HEK293T (cell line): ENCODE results near the gene ICOSLG.
"Not testable (repeated sequence)": the region's sequence is repeated elsewhere in the genome, so short reads cannot be mapped to it uniquely, and the experiment has no call there.

Experiments
- CTCF ChIA-PET: fragments of 350-600 bp; formaldehyde crosslinking; extraction: SDS; loops from one replicate; lab custom pipeline; 2021; ENCODE audit warnings: antibody characterized with exemption, inconsistent platforms; lab: Yijun Ruan, JAX
- POLR2A ChIA-PET: fragments of 350-600 bp; formaldehyde crosslinking; extraction: SDS; loops from one replicate; lab custom pipeline; 2020; ENCODE audit warnings: antibody characterized with exemption, inconsistent platforms; lab: Yijun Ruan, JAX
- DNase-seq: peaks from one replicate; pipeline ENCODE4 v3.0.0; 2012; ENCODE audit warnings: mixed read lengths; ENCODE audit errors: extremely low spot score
- ARNT ChIP-seq: fragments of 450-650 bp; IDR thresholded peaks from 2 replicates; pipeline ENCODE4 v1.6.1; 2017; ENCODE audit warnings: mild to moderate bottlenecking
- BHLHE40 ChIP-seq: fragments of 450-650 bp; IDR thresholded peaks from 2 replicates; pipeline ENCODE4 v1.6.1; 2016; ENCODE audit warnings: mild to moderate bottlenecking, moderate library complexity, borderline replicate concordance
- CTBP1 ChIP-seq: fragments of 450-650 bp; IDR thresholded peaks from 2 replicates; pipeline ENCODE4 v1.6.1; 2016; ENCODE audit warnings: borderline replicate concordance
- ELF4 ChIP-seq: fragments of 450-650 bp; IDR thresholded peaks from 2 replicates; pipeline ENCODE4 v1.6.1; 2017; ENCODE audit warnings: antibody characterized with exemption
- FOXA1 ChIP-seq: fragments of 450-650 bp; IDR thresholded peaks from 2 replicates; pipeline ENCODE4 v1.6.1; 2016; ENCODE audit warnings: mild to moderate bottlenecking
- FOXK2 ChIP-seq: fragments of 450-650 bp; IDR thresholded peaks from 2 replicates; pipeline ENCODE4 v1.6.1; 2016; ENCODE audit warnings: mild to moderate bottlenecking
- FOXM1 ChIP-seq: fragments of 450-650 bp; IDR thresholded peaks from 2 replicates; pipeline ENCODE4 v1.6.1; 2017; ENCODE audit warnings: mild to moderate bottlenecking, borderline replicate concordance
- HDGF ChIP-seq: fragments of 450-650 bp; IDR thresholded peaks from 2 replicates; pipeline ENCODE4 v1.6.1; 2017; ENCODE audit warnings: antibody characterized with exemption, borderline replicate concordance
- L3MBTL2 ChIP-seq: fragments of 450-650 bp; conservative IDR thresholded peaks from 2 replicates; pipeline ENCODE4 v1.6.1; 2016; ENCODE audit warnings: mild to moderate bottlenecking
- LEF1 ChIP-seq: fragments of 450-650 bp; IDR thresholded peaks from 2 replicates; pipeline ENCODE4 v1.6.1; 2017; ENCODE audit warnings: mild to moderate bottlenecking, borderline replicate concordance
- NFRKB ChIP-seq: fragments of 450-650 bp; IDR thresholded peaks from 2 replicates; pipeline ENCODE4 v1.6.1; 2016; ENCODE audit warnings: mild to moderate bottlenecking, moderate library complexity
- PKNOX1 ChIP-seq: fragments of 450-650 bp; IDR thresholded peaks from 2 replicates; pipeline ENCODE4 v1.6.1; 2016
- SP1 ChIP-seq: fragments of 450-650 bp; IDR thresholded peaks from 2 replicates; pipeline ENCODE4 v1.6.1; 2017
- SUZ12 ChIP-seq: fragments of 450-650 bp; IDR thresholded peaks from 2 replicates; pipeline ENCODE4 v1.6.1; 2016; ENCODE audit warnings: mild to moderate bottlenecking
- TARDBP ChIP-seq: fragments of 450-650 bp; IDR thresholded peaks from 2 replicates; pipeline ENCODE4 v1.6.1; 2016
- ZNF384 ChIP-seq: fragments of 450-650 bp; IDR thresholded peaks from 2 replicates; pipeline ENCODE4 v1.6.1; 2016

Gene ICOSLG

GRCh38 chr21:44285138-44285992 is 44.6 kb upstream of the ICOSLG start, which contains the start of gene AIRE:
AIRE (plus strand) TSS chr21:44285876; CDS start chr21:44286007, 131 bp downstream.
- TF ChIP-seq TARDBP (no peak), NFRKB (no peak), FOXM1 (no peak), L3MBTL2 (no peak), ARNT (no peak), PKNOX1 (no peak), BHLHE40 (no peak), ZNF384 (no peak), SP1 (no peak), LEF1 (no peak), FOXK2 (no peak), HDGF (no peak), FOXA1 (no peak)
- no peak for DNase-seq
- ChIA-PET CTCF (no interaction called here), POLR2A (no interaction called here)

- DNase-seq, result no peak
- CTCF ChIA-PET, result no interaction called here
- TF ChIP-seq SUZ12, result no peak
- TF ChIP-seq NFRKB, result no peak
- no peak for TF ChIP-seq CTBP1
- no peak for TF ChIP-seq FOXK2
- no peak for TF ChIP-seq PKNOX1
- no peak for TF ChIP-seq ZNF384
- no peak for TF ChIP-seq ARNT
- no peak for TF ChIP-seq LEF1
- POLR2A ChIA-PET, result no interaction called here
Measured at GRCh38 chr21:44283948-44284347, 43.2 kb upstream of the ICOSLG start.

GRCh38 chr21:44283211-44283785 is 42.6 kb upstream of the ICOSLG start:
- POLR2A ChIA-PET, CTCF ChIA-PET, DNase-seq: not testable (repeated sequence)

GRCh38 chr21:44282370-44282769 is 41.6 kb upstream of the ICOSLG start:
- TF ChIP-seq CTBP1 (no peak), HDGF (no peak)
- no peak for DNase-seq
- ChIA-PET CTCF (no interaction called here), POLR2A (no interaction called here)

GRCh38 chr21:44281801-44282200 is 41.1 kb upstream of the ICOSLG start:
- POLR2A ChIA-PET, result no interaction called here
- TF ChIP-seq HDGF, result no peak
- DNase-seq, result no peak
- CTCF ChIA-PET, result no interaction called here

GRCh38 chr21:44279354-44280260 is 38.9 kb upstream of the ICOSLG start:
- TF ChIP-seq FOXK2, result no peak
- no peak for TF ChIP-seq TARDBP
- no peak for TF ChIP-seq NFRKB
- TF ChIP-seq LEF1, result no peak
- no peak for TF ChIP-seq ZNF384
- TF ChIP-seq FOXA1, result no peak
- TF ChIP-seq L3MBTL2, result no peak
- DNase-seq, result no peak
- CTCF ChIA-PET, result no interaction called here
- POLR2A ChIA-PET, result no interaction called here

GRCh38 chr21:44275041-44275440 is 34.3 kb upstream of the ICOSLG start:
- TF ChIP-seq ELF4 (no peak), TARDBP (no peak), BHLHE40 (no peak), CTBP1 (no peak), LEF1 (no peak), FOXM1 (no peak), FOXA1 (no peak), SUZ12 (no peak), L3MBTL2 (no peak), NFRKB (no peak), ZNF384 (no peak), ARNT (no peak), SP1 (no peak), HDGF (no peak), PKNOX1 (no peak)
- POLR2A ChIA-PET, result no interaction called here
- no peak for DNase-seq
- CTCF ChIA-PET, result no interaction called here
